ENCODE results near the gene RPS6KA5. TPM values are rescaled to one million over a fixed set of nuclear protein-coding genes. Genes with fewer than 3 reads are reported as not detected.

RPS6KA5 gene
- polyA plus RNA-seq, 1 experiment, result 0.22 TPM

GRCh38 chr14:90936757-90937440 is 123.5 kb downstream of the RPS6KA5 start:
- ChIA-PET CTCF (no interaction called here), POLR2A (no interaction called here)
- TF ChIP-seq, protein P1, sequence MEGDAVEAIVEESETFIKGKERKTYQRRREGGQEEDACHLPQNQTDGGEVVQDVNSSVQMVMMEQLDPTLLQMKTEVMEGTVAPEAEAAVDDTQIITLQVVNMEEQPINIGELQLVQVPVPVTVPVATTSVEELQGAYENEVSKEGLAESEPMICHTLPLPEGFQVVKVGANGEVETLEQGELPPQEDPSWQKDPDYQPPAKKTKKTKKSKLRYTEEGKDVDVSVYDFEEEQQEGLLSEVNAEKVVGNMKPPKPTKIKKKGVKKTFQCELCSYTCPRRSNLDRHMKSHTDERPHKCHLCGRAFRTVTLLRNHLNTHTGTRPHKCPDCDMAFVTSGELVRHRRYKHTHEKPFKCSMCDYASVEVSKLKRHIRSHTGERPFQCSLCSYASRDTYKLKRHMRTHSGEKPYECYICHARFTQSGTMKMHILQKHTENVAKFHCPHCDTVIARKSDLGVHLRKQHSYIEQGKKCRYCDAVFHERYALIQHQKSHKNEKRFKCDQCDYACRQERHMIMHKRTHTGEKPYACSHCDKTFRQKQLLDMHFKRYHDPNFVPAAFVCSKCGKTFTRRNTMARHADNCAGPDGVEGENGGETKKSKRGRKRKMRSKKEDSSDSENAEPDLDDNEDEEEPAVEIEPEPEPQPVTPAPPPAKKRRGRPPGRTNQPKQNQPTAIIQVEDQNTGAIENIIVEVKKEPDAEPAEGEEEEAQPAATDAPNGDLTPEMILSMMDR (IDR thresholded peaks at IDR 0.05; ENCODE audit: insufficient read depth, low read depth, low read length), result no peak
- DNase-seq (ENCODE audit: low read depth), result no peak
- Histone ChIP-seq H3K27me3 (ENCODE audit: control insufficient read depth, insufficient read depth, low read length) (no peaks in the 10 kb centered on the region), H3K36me3 (ENCODE audit: control insufficient read depth, insufficient read depth, low read length) (no peaks in the 10 kb centered on the region), H3K4me3 (ENCODE audit: low read depth, low read length) (no peak overlapping the region)

DNA sequence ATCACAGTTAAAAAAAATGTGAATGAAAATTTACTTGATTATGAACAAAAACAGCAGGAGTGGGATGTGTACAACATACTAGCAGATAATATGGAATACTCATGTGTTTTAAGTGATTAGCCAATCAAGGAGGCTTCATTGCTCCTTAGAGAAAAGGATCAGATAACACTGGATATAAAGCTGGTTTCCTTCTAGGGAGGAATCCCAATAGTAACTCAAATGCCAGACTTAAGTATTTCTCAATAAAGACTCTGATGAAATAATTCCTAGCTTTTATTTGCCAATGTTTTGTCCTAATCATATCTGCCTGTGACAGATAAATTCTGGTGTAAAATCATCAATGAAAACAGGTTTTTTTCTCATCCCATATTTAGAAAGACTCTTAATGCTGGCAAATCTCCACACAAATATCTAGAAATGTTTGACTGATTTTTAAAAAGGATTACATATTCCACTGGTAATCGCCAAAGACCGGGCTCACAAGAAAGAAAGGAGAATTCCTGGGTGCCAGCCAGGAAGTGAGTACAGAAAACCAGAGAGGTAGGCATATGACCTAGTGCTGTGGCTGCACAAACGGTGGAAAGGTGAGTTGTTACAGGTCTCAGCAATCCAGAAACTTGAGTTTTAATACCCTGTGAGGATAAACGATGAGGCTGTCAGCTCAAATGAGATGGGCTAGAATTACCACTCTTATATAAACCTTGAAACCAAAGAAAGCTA is 135.7 kb downstream of the RPS6KA5 start:
- TF ChIP-seq, protein P1 (IDR thresholded peaks at IDR 0.05; ENCODE audit: insufficient read depth, low read depth, low read length), result no peak
- DNase-seq (ENCODE audit: low read depth), result no peak
- Histone ChIP-seq H3K27me3 (ENCODE audit: control insufficient read depth, insufficient read depth, low read length) (no peaks in the 10 kb centered on the region), H3K36me3 (ENCODE audit: control insufficient read depth, insufficient read depth, low read length) (no peaks in the 10 kb centered on the region), H3K4me3 (ENCODE audit: low read depth, low read length) (no peak overlapping the region)
- ChIA-PET POLR2A (interaction anchor here (0.6 kb wide), 1 partner anchor 21 kb away, joined by 3 read pairs; no protein-coding TSS in a partner anchor), CTCF (interaction anchor here (0.7 kb wide), 1 partner anchor 18 kb away, joined by 4 read pairs; no protein-coding TSS in a partner anchor)

GRCh38 chr14:90922141-90922540 is 138.3 kb downstream of the RPS6KA5 start:
- CTCF ChIA-PET, result interaction anchor here (2.1 kb wide), 1 partner anchor 19 kb away, joined by 7 read pairs; no protein-coding TSS in a partner anchor
- Histone ChIP-seq H3K36me3 (ENCODE audit: control insufficient read depth, insufficient read depth, low read length) (no peaks in the 10 kb centered on the region), H3K27me3 (ENCODE audit: control insufficient read depth, insufficient read depth, low read length) (no peaks in the 10 kb centered on the region), H3K4me3 (ENCODE audit: low read depth, low read length) (no peak overlapping the region)
- POLR2A ChIA-PET, result no interaction called here
- DNase-seq (ENCODE audit: low read depth), result no peak
- TF ChIP-seq, protein P1 (IDR thresholded peaks at IDR 0.05; ENCODE audit: insufficient read depth, low read depth, low read length), result no peak

- Histone ChIP-seq H3K4me3 (ENCODE audit: low read depth, low read length) (no peak overlapping the region), H3K27me3 (ENCODE audit: control insufficient read depth, insufficient read depth, low read length) (no peaks in the 10 kb centered on the region), H3K36me3 (ENCODE audit: control insufficient read depth, insufficient read depth, low read length) (no peaks in the 10 kb centered on the region)
- ChIA-PET POLR2A (interaction anchor here (0.6 kb wide), 1 partner anchor 582 kb away, joined by 5 read pairs; no protein-coding TSS in a partner anchor), CTCF (interaction anchor here (1.0 to 1.4 kb wide), 3 partner anchors 8 to 262 kb away, joined by 3 to 4 read pairs (median 4); no protein-coding TSS in a partner anchor)
- TF ChIP-seq, protein P1 (IDR thresholded peaks at IDR 0.05; ENCODE audit: insufficient read depth, low read depth, low read length), result no peak
- DNase-seq (ENCODE audit: low read depth), result no peak
Measured at GRCh38 chr14:90911121-90911520, 149.3 kb downstream of the RPS6KA5 start.

DNA sequence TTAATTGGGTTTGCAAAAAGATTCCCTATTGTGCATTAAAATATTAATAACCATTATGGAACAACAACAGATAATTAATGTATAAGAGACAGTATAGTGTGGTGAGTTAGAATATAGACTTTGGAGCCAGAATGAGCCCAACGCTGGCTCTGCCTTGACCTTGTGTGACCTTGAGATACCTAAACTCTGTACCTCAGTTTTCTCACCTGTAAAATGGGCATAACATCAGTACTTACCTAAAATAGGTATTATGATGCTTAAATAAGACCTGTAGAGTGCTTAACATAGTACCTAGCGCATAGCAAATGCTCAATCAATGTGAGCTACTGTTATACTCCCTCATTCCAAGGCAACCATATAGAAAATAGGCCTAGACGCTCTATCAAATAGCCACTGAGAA is 153.3 kb downstream of the RPS6KA5 start:
- Histone ChIP-seq H3K4me3 (ENCODE audit: low read depth, low read length) (no peak overlapping the region), H3K27me3 (ENCODE audit: control insufficient read depth, insufficient read depth, low read length) (no peaks in the 10 kb centered on the region), H3K36me3 (ENCODE audit: control insufficient read depth, insufficient read depth, low read length) (no peaks in the 10 kb centered on the region)
- ChIA-PET POLR2A (no interaction called here), CTCF (interaction anchor here (2.0 kb wide), 1 partner anchor 266 kb away, joined by 8 read pairs; no protein-coding TSS in a partner anchor)
- TF ChIP-seq, protein P1 (IDR thresholded peaks at IDR 0.05; ENCODE audit: insufficient read depth, low read depth, low read length), result no peak
- DNase-seq (ENCODE audit: low read depth), result no peak
